HG03520 (cell line): ENCODE measurements around the gene OR4M1.
"Not testable (repeated sequence)": the region's sequence is repeated elsewhere in the genome, so short reads cannot be mapped to it uniquely, and the experiment has no call there.

Experiments
- ATAC-seq: cut with Tn5 transposase; IDR thresholded peaks from one replicate; pipeline ENCODE4 v1.9.1; 2021; ENCODE audit warnings: mild to moderate bottlenecking, moderate library complexity; ENCODE audit not compliant: unreplicated experiment

OR4M1 gene

GRCh38 chr14:19821016-19821415 is 47.7 kb downstream of the OR4M1 start:
- ATAC-seq: not testable (repeated sequence)

GRCh38 chr14:19823178-19823577 is 49.9 kb downstream of the OR4M1 start:
- ATAC-seq: no peak

GRCh38 chr14:19823765-19824164 is 50.5 kb downstream of the OR4M1 start:
- ATAC-seq: no peak

GRCh38 chr14:19827626-19828244 is 54.4 kb downstream of the OR4M1 start:
- not testable (repeated sequence) for ATAC-seq

GRCh38 chr14:19828314-19828713 is 55.0 kb downstream of the OR4M1 start:
- ATAC-seq: no peak
